Measurements from ENCODE around the gene NEUROD2.

DNA sequence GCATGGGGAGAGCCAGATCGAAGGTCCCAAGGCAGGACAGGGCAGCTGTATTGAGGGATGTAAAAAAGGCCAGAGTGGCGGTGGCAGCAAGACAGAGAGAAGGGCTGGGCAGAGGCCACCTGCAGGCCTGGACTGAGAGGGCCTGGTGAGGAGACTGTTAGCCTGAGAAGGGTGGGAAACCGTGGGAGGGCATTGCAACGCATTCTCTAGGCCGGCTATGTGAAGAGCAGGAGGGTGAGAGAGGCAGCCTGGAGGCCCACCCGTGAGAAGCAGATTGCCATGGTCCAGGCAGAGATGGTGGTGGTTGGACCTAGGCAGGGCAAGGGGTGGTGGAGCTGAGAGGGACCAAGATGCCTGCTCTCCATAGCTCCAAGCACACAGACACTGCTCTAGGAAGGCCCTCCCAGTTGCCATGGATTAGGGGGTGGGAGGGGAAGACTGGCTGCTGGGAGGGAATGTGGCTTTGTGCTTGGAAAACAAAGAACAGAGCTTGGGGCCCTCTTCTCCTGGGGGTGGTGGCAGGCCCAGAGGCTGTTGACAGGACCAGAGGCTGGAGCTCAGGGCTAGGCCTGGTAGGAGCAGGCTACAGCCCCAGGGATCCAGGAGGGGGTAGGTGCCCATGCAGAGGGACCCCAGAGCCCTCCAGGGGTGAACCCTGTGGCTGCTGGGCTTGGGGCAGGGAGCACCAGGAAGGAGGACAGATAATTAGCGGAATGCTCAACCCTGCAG lies 45.0 kb upstream of the NEUROD2 start:
- TF ChIP-seq, protein P1, sequence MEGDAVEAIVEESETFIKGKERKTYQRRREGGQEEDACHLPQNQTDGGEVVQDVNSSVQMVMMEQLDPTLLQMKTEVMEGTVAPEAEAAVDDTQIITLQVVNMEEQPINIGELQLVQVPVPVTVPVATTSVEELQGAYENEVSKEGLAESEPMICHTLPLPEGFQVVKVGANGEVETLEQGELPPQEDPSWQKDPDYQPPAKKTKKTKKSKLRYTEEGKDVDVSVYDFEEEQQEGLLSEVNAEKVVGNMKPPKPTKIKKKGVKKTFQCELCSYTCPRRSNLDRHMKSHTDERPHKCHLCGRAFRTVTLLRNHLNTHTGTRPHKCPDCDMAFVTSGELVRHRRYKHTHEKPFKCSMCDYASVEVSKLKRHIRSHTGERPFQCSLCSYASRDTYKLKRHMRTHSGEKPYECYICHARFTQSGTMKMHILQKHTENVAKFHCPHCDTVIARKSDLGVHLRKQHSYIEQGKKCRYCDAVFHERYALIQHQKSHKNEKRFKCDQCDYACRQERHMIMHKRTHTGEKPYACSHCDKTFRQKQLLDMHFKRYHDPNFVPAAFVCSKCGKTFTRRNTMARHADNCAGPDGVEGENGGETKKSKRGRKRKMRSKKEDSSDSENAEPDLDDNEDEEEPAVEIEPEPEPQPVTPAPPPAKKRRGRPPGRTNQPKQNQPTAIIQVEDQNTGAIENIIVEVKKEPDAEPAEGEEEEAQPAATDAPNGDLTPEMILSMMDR (IDR thresholded peaks at IDR 0.05; ENCODE audit: insufficient read depth, low read depth, low read length), result no peak
- TF ChIP-seq EZH2 (IDR thresholded peaks at IDR 0.05; ENCODE audit: insufficient read depth, low read length), result no peak

All from astrocyte (in vitro differentiated cells and primary cell).